Retina (tissue), 1 donor: ENCODE data around the gene RNF141.
A peak's percentile ranks its signal among the peaks of the same experiment; 100 is the strongest.

Source experiments
- DNase-seq: peaks from one replicate; pipeline ENCODE4 v3.0.0-alpha.2; 2016

The RNF141 gene

DNA sequence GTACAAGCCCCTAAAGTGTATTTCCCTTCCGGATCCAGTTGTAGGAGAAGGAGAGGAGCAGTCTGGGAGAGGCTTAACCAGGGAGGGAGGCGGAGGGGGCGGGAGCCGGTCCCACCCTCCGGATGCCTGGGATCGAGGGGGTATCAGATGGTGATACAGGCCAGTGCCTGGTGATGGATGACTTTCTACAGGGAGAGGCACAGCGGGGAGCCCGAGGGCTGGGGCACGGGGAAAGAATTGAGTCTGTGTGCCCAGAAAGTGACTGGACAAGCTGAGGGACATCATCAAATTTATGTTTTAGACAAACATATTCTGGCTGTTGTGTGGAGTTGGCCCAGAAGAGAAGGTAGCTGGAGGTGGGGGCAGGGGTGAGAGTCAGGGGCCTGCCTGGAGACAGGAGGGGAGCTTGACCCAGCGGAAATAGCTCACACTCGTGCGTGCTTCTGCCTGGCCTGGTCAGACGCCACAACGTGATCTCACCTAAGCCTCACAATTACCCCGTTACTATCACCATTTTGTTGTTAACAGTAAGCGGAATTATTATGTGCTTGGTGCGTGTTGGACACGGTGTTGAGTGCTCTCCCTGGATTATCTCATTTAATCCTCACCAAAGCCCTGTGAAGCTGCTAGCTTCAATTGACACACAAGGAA, 43.5 kb downstream of the RNF141 start:
- DNase-seq: no peak

DNA sequence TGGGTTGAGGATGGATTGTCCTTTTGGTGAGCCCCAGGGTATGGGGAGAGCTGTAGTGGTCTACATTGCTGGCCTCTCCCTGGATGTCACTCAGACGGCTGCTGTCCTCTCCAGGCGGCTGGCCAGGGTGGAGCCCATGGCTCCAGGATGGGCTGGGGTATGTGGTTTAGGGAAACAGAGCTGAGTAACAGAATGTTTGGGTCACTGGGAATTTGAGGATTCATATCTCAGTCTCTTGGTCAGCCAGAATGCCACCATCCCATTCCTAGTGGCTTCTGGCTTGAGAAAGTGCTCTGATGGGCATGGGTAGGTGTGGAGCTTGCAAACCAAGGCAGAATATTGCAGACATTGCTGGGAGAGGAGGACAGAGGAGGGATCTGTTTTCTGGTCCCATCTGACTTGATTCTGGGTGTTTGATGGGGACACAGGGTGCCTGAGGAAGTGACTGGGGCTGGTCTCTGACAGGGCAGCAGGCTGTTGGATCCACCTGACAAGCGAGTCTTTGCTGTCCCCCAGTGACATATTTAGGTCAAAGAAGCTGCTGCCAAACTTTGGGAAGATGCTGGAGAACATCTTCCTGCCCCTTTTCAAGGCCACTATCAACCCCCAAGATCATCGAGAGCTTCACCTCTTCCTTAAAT, 44.6 kb downstream of the RNF141 start:
- DNase-seq: no peak

DNA sequence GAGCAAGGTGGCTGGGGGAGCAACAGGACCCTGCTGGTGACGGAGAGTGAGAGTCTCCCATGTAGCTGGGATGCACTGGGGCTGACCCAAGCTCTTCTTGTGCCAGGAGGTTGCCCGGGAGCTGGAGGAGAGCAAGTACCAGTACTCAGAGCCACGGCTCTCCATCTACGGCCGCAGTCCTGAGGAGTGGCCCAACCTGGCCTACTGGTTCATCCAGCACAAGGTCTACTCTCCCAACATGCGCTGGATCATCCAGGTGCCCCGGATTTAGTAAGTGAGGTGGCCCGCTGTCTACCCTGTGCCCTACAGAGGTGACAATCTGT, 45.6 kb downstream of the RNF141 start:
- DNase-seq: no peak

- DNase-seq: no peak
Observed at GRCh38 chr11:10494636-10495463, 46.1 kb downstream of the RNF141 start.

DNA sequence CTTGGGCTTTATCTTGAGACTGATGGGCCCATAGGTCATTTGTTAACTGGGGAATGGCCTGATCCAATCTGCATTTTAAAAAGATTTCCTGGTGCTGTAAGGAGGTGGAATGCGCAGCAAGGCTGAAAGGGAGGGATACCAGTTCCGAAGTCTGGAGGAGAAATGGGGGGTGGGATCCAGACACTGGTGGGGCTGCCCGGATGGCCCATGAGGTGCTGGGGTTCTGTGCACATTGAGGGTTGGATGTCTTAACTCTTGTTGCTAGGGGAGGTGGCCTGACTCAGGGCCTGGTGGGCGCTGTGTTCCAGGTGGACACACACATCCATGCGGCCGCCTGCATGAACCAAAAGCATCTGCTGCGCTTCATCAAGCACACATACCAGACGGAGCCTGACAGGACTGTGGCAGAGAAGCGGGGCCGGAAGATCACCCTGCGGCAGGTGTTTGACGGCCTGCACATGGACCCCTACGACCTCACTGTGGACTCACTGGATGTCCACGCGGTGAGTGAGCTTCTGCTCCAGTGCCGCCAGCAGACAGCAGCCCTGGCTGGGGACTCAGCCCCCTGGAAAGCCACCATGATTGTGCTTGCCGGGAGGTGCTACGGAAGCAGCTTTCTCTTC, 47.8 kb downstream of the RNF141 start:
- DNase-seq: peak; percentile 38

DNA sequence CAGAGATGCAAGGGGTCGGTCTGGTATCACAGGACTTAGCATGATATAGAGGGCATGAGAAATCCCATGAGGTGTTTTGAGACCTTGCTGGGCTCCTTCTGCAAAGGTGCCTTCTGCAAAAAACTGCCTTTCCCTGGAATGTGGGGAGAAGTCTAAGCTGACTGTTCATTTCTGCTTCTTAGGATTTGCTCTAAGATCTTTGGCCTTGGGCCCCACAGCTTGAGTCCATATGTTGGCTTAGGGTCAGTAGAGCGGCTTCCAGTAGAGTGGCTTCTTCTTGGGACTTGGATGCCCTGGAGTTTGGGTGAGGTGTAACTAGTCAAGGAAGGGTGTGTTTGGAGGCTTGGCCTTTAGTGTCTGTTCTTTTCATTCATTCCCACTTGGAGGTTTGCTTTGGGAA, 48.9 kb downstream of the RNF141 start:
- no peak for DNase-seq

- DNase-seq: peak; percentile 45
Observed at GRCh38 chr11:10490398-10491241, 50.4 kb downstream of the RNF141 start.

DNA sequence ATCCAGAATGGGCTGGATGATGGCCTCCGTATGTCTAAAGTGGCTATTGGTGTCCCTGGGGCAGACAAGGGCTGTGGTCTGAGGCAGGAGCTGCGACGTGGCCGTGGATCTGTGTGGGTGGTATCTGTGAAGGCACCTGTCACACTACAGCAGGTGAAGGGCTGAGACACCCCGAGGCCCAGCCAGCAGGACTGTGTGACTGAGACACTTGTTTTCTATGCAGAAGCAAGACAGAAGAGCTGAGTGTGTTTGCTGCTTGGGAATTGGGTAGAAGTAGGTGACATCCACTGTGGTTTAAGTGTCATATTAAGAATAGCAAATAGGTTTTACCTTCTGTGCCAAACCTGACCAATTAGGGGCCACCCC, 51.0 kb downstream of the RNF141 start:
- no peak for DNase-seq

DNA sequence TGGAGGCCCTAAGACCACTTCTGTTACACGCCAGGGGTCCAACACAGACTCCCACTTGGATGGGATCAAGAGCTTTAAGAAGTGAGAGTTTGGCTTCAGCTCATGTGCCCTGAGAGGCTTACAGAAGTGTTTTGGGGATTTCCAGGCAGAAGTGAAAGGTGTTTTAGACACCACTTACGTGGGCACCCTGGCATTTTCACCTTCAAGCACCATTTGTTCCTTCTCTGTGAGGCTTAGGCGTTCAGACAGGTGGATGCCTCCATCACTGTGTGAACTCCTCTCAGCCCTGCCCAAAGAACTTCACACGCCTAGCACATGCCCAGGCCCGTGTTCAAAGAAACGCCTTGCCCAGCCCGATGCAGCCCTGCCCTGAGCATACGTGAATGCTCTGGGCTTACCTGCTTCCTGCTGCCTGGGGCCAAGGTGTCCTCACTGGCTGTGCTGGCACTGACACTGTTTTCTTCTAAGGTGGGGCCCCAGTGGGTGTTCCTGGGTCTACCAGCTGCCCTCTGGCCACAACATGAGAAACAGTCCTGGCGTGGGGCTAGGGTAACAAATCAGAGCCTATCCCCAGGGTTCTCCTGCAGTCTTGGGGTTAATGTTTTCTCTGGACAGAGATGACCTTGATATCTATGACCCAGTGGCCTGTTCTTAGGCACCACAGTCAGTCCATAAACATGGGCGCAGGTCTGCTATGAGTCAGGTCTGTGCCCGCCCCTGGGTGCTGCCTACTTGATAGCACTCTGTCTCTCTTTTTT, 51.9 kb downstream of the RNF141 start:
- no peak for DNase-seq

GRCh38 chr11:10488121-10488933, 52.7 kb downstream of the RNF141 start:
- no peak for DNase-seq

- DNase-seq: no peak
Observed at GRCh38 chr11:10487002-10487647, 53.9 kb downstream of the RNF141 start.

DNA sequence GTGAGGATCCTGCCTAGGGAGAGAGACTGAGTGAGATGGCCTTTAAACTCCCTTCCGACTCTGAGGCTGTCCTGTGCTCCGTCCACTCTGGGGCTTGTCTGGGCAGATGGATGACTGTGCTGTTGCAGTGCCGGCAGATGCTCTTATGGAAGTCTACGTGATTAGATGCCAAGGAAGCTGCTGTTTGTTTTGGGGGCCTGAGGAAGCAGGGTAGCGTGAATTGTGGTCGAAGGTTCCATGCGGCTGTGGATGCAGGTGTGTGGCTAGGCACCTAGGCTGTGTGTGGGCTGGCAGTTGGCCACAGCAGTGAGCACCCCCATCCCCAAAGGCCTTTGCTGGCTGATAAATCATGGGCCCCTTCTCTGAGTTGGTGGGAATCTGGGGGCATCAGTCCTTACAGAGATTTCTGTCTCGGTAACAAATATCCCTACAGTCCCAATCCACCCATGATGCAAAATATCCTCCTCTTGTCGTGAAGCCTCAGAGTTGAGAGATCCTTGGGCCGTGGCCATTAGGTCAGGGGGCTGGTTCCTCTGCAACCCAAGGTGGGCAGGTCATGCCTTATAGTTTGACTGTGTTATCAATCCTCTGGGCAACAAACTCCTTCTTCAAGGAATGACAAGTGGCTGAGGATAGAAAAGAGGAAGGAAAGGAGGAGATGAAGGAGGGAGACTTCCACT, 54.7 kb downstream of the RNF141 start:
- DNase-seq: no peak

DNA sequence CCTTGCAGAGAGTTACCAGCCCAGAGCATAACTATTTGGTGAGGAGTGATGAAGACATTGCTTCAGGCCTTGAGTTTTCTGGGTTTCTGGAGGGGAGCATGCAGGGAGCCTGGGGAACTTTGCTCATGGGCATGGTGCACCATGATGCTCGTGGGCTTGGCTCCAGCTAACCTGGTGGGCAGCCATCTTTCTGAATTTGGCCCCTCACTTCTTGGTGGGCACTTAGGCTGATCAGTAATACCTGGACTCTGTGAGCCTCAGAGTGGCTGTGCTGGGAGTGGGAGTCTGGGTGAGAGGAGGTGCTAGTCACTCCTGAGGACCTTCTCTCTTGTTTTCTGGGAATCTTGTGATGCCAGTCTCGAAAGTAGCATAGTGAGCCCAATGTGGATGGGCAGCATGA, 55.3 kb downstream of the RNF141 start:
- no peak for DNase-seq

- no peak for DNase-seq
Observed at GRCh38 chr11:10484461-10485180, 56.4 kb downstream of the RNF141 start.

GRCh38 chr11:10483584-10483983, 57.4 kb downstream of the RNF141 start:
- DNase-seq: no peak

DNA sequence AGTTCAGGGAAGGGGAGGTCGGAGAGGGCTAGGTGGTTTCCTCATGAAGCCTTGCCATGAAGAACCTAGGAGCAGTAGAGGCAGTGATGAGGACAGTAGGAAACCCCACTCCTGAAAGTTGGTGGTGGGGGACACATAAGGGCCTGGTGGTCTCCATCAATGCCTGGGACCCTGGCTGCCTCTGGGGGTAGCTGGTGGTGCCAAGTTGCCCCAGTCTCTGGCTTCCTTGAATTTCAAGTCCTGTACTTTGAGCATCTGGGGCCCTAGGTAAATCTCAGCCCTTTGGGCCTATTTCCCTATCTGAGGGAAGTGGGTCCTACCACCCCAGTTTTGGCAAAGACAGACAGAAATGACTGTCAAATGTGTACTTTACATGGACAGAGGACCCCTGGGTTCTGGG, 57.8 kb downstream of the RNF141 start:
- no peak for DNase-seq

DNA sequence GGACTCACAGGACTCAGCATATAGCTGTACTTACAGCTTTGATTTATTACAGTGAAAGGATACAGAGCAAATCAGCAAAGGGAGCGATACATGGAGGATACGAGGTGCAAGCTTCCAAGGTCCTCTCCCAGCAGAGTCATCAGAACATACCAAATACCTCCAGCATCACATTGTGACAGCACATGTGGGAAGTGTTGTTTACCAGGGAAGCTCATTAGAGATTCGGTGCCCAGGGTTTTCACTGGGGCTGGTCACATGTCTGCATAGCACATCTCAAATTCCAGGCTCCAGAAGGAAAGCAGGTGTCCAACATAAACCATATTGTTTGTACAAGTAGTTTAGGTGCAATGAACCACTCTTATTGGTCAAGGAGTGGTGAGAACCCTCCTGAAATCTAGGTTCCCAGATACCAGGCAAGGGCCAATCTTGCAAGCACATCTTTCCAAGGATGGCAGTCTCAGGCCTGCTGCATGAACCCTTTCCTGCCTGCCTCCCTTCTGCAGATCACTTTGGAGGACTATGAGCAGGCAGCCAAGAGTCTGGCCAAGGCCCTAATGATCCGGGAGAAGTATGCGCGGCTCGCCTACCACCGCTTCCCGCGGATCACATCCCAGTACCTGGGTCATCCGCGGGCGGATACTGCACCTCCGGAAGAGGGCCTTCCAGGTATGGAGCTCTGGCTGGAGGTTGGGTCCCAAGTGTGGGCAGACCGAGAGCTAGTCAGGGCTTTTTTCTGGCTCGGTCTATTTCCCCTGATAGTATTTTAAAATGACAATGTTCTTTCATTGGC, 59.2 kb downstream of the RNF141 start:
- DNase-seq: no peak

DNA sequence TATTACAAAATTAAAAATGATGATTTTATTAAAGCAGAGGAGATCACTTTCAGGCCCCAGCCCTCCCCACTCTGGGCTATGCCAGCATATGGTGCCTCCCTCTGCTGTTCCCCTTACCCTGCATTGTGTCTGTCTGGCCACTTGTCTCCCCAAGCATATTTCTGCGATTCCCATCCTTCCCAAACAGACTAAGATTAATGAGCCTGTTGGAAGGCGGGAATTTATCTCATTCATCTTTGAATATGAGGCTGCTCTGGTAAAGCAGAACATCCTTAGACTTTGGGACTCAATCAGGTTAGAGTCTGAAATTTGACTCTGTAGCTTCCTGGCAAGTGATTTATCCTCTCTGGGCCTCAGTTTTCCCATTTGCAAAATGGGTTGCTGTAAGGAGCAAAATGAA, 60.2 kb downstream of the RNF141 start:
- no peak for DNase-seq

DNA sequence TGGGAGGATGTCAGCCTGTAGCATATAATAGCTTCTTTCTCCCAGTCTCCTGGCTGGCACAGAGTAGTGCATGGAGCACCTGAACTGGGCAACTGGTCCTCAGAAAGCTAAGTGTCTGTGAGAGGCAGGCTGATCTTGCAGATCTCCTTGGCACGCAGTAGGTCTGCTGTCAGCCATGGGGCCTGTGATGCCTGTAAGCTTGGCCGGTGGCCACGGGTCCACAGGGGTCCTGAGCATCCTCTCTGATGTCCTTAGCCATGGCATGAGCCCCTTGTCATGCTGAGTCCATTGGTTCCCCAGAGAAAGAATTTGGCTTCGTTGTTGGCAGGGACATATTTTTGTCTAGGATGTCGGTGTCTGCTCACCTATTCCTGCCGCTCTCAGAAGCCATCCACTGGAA, 61.0 kb downstream of the RNF141 start:
- no peak for DNase-seq
